ENCODE results near the gene USP21. TPM values are rescaled to one million over a fixed set of nuclear protein-coding genes. Genes with fewer than 3 reads are reported as not detected.

Gene USP21
- total and polyA plus RNA-seq, 2 of the 13 experiments (the other 11 are each of a cell fraction or from before 2014, with no cell fraction given): 10.1 to 33.1 TPM

DNA sequence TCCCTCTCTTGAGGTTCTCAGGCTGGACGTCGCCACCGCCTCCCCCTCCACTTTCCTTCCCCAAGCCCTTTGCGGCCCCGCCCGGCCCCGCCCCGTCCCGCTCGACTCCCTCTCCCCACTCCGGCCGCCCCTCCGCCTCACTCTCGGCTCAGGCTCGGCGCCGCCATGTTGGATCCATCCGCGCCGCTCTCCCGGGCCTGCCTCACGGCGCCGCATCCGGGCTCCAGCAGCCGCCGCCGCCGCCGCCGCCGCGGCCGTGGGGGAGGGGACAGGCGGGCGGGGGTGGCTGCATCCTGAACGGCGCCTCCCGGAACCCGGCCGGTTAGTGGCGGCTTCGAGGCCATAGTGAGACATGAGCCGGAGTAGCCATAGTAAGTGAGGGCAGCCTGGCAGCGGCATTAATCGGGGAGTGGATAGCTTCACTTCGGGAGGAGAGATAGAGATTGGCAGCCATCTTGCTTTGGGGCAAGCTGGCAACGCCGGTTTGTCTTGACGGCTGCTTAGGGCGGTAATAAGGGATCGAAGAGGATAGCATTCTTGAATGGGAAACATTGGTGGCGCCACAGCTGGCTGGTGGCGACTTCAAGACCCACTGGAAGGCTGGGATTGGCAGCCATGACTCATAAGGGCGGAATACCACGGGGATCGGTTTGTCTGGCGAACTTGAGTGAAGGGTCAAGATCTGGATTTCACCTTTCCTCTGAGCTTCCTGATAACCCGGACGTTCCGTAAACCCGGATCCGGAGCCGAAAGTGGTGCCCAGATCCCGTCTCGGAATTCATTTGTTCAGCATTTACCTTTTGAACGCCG is 26.7 kb upstream of the USP21 start, which contains the start of gene DEDD (continued):
- peak; percentile 70 for TF ChIP-seq REPIN1 (CRISPR knock-in tag; IDR thresholded peaks at IDR 0.05; ENCODE audit: borderline replicate concordance, low read depth)
- TF ChIP-seq, protein P1, sequence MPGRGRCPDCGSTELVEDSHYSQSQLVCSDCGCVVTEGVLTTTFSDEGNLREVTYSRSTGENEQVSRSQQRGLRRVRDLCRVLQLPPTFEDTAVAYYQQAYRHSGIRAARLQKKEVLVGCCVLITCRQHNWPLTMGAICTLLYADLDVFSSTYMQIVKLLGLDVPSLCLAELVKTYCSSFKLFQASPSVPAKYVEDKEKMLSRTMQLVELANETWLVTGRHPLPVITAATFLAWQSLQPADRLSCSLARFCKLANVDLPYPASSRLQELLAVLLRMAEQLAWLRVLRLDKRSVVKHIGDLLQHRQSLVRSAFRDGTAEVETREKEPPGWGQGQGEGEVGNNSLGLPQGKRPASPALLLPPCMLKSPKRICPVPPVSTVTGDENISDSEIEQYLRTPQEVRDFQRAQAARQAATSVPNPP (CRISPR knock-in tag; IDR thresholded peaks at IDR 0.05): peak; percentile 35; the same call in 1 of the 2 replicates
- TF ChIP-seq, protein P2, sequence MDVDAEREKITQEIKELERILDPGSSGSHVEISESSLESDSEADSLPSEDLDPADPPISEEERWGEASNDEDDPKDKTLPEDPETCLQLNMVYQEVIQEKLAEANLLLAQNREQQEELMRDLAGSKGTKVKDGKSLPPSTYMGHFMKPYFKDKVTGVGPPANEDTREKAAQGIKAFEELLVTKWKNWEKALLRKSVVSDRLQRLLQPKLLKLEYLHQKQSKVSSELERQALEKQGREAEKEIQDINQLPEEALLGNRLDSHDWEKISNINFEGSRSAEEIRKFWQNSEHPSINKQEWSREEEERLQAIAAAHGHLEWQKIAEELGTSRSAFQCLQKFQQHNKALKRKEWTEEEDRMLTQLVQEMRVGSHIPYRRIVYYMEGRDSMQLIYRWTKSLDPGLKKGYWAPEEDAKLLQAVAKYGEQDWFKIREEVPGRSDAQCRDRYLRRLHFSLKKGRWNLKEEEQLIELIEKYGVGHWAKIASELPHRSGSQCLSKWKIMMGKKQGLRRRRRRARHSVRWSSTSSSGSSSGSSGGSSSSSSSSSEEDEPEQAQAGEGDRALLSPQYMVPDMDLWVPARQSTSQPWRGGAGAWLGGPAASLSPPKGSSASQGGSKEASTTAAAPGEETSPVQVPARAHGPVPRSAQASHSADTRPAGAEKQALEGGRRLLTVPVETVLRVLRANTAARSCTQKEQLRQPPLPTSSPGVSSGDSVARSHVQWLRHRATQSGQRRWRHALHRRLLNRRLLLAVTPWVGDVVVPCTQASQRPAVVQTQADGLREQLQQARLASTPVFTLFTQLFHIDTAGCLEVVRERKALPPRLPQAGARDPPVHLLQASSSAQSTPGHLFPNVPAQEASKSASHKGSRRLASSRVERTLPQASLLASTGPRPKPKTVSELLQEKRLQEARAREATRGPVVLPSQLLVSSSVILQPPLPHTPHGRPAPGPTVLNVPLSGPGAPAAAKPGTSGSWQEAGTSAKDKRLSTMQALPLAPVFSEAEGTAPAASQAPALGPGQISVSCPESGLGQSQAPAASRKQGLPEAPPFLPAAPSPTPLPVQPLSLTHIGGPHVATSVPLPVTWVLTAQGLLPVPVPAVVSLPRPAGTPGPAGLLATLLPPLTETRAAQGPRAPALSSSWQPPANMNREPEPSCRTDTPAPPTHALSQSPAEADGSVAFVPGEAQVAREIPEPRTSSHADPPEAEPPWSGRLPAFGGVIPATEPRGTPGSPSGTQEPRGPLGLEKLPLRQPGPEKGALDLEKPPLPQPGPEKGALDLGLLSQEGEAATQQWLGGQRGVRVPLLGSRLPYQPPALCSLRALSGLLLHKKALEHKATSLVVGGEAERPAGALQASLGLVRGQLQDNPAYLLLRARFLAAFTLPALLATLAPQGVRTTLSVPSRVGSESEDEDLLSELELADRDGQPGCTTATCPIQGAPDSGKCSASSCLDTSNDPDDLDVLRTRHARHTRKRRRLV (CRISPR knock-in tag; IDR thresholded peaks at IDR 0.05): no peak
- TF ChIP-seq MTF2 (CRISPR knock-in tag; IDR thresholded peaks at IDR 0.05; ENCODE audit: borderline replicate concordance): 0 out of 2 replicates have a peak, but pooled peaks have one; percentile 39
- 0 out of 2 replicates have a peak, but pooled peaks have one; percentile 45 for TF ChIP-seq ZSCAN20 (CRISPR knock-in tag; IDR thresholded peaks at IDR 0.05; ENCODE audit: borderline replicate concordance)
- TF ChIP-seq, protein P3, sequence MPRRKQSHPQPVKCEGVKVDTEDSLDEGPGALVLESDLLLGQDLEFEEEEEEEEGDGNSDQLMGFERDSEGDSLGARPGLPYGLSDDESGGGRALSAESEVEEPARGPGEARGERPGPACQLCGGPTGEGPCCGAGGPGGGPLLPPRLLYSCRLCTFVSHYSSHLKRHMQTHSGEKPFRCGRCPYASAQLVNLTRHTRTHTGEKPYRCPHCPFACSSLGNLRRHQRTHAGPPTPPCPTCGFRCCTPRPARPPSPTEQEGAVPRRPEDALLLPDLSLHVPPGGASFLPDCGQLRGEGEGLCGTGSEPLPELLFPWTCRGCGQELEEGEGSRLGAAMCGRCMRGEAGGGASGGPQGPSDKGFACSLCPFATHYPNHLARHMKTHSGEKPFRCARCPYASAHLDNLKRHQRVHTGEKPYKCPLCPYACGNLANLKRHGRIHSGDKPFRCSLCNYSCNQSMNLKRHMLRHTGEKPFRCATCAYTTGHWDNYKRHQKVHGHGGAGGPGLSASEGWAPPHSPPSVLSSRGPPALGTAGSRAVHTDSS (CRISPR knock-in tag; conservative IDR thresholded peaks at IDR 0.05): no peak
- TF ChIP-seq, protein P4, sequence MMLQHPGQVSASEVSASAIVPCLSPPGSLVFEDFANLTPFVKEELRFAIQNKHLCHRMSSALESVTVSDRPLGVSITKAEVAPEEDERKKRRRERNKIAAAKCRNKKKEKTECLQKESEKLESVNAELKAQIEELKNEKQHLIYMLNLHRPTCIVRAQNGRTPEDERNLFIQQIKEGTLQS (CRISPR knock-in tag; IDR thresholded peaks at IDR 0.05): peak; percentile 37; the same call in 1 of the 2 replicates
- TF ChIP-seq RBM39 (IDR thresholded peaks at IDR 0.05; ENCODE audit: low read depth, low read length, poor library complexity, severe bottlenecking): peak; percentile 55
- no peak for TF ChIP-seq ZNF549 (CRISPR knock-in tag; IDR thresholded peaks at IDR 0.05)
- TF ChIP-seq SALL1 (CRISPR knock-in tag; IDR thresholded peaks at IDR 0.05): peak; percentile 6; the same call in 1 of the 2 replicates
- TF ChIP-seq BRCA1 (CRISPR knock-in tag; IDR thresholded peaks at IDR 0.05): no peak
- no peak for TF ChIP-seq ATF7 (IDR thresholded peaks at IDR 0.05)
- no peak for TF ChIP-seq ATF7 (CRISPR knock-in tag; IDR thresholded peaks at IDR 0.05)
- TF ChIP-seq ZNF557 (CRISPR knock-in tag; IDR thresholded peaks at IDR 0.05): no peak
- no peak for TF ChIP-seq ZNF451 (CRISPR knock-in tag; IDR thresholded peaks at IDR 0.05)
